HEK293 (cell line): ENCODE data around the gene MAN1C1.

Experiments used
- PBX3 ChIP-seq: sonication (generic); formaldehyde crosslinking; IDR thresholded peaks from 2 replicates; pipeline ENCODE4 v1.8.1; 2022; ENCODE audit warnings: mild to moderate bottlenecking, moderate library complexity, missing genetic modification reagents
- PRDM2 ChIP-seq: fragments of 450-650 bp; formaldehyde crosslinking; IDR thresholded peaks from 2 replicates; pipeline ENCODE4 v1.5.1; 2016; ENCODE audit warnings: missing biosample characterization, missing genetic modification characterization, borderline replicate concordance
- TSHZ1 ChIP-seq: fragments of 450-650 bp; formaldehyde crosslinking; IDR thresholded peaks from 2 replicates; pipeline ENCODE4 v1.5.1; 2016; ENCODE audit warnings: missing biosample characterization, missing genetic modification characterization, borderline replicate concordance
- ZBTB20 ChIP-seq: fragments of 450-650 bp; formaldehyde crosslinking; IDR thresholded peaks from 2 replicates; pipeline ENCODE4 v1.5.1; 2016; ENCODE audit warnings: missing biosample characterization, missing genetic modification characterization
- ZBTB21 ChIP-seq: fragments of 450-650 bp; formaldehyde crosslinking; IDR thresholded peaks from 2 replicates; pipeline ENCODE4 v1.5.1; 2017; ENCODE audit warnings: missing biosample characterization, missing genetic modification characterization
- ZNF138 ChIP-seq: fragments of 450-650 bp; formaldehyde crosslinking; IDR thresholded peaks from 2 replicates; pipeline ENCODE4 v1.5.1; 2016; ENCODE audit warnings: missing biosample characterization, missing genetic modification characterization, borderline replicate concordance
- ZNF24 ChIP-seq: fragments of 450-650 bp; formaldehyde crosslinking; IDR thresholded peaks from 2 replicates; pipeline ENCODE4 v1.5.1; 2016; ENCODE audit warnings: missing biosample characterization, missing genetic modification characterization
- ZNF549 ChIP-seq: fragments of 450-650 bp; IDR thresholded peaks from 2 replicates; pipeline ENCODE4 v1.5.1; 2018; ENCODE audit warnings: missing biosample characterization, missing genetic modification characterization, mild to moderate bottlenecking, inconsistent platforms, moderate library complexity
- ZNF600 ChIP-seq: fragments of 450-650 bp; formaldehyde crosslinking; IDR thresholded peaks from 2 replicates; pipeline ENCODE4 v1.5.1; 2016; ENCODE audit warnings: missing biosample characterization, missing genetic modification characterization
- TF ChIP-seq, protein P1 (sequence below): fragments of 450-650 bp; formaldehyde crosslinking; IDR thresholded peaks from 2 replicates; pipeline ENCODE4 v1.5.1; 2016; ENCODE audit warnings: missing biosample characterization, missing genetic modification characterization
- TF ChIP-seq, protein P2 (sequence below): fragments of 450-650 bp; formaldehyde crosslinking; IDR thresholded peaks from 2 replicates; pipeline ENCODE4 v1.5.1; 2016; ENCODE audit warnings: missing biosample characterization, missing genetic modification characterization, low read depth
- TF ChIP-seq, protein P3 (sequence below): fragments of 450-650 bp; formaldehyde crosslinking; IDR thresholded peaks from 2 replicates; pipeline ENCODE4 v1.5.1; 2017; ENCODE audit warnings: missing biosample characterization, mild to moderate bottlenecking, missing genetic modification characterization, moderate library complexity
- TF ChIP-seq, protein P4 (sequence below): fragments of 450-650 bp; formaldehyde crosslinking; IDR thresholded peaks from 2 replicates; pipeline ENCODE4 v1.5.1; 2016; ENCODE audit warnings: missing biosample characterization, missing genetic modification characterization, low read depth

DNA sequence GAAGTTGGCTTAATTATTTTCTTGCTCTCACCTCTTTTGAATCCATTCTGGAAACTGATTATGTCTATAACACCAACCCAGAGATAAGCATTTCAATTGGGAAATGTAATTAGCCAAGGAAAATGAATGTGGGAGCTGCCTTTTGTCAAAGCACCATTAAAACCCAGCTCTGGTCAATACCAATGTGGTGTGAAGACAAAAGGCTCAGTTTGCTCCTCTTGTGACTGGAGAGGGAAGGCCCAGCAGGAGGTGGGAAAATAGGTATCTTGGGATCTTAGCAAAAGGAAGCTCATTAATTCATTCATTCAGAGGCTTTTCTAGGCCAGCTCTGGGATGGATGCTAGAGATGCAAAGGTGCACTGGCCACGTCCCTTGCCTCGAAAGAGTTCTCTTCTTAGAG, 108.4 kb downstream of the MAN1C1 start:
- TF ChIP-seq ZNF549 (tag by site-specific recombination) (no peak), ZBTB20 (no peak), ZNF24 (tag by site-specific recombination) (no peak), ZBTB21 (tag by site-specific recombination) (no peak), TSHZ1 (no peak), ZNF600 (no peak), PRDM2 (tag by site-specific recombination) (no peak), PBX3 (CRISPR knock-in tag) (no peak), ZNF138 (tag by site-specific recombination) (no peak)
- TF ChIP-seq, protein P1, sequence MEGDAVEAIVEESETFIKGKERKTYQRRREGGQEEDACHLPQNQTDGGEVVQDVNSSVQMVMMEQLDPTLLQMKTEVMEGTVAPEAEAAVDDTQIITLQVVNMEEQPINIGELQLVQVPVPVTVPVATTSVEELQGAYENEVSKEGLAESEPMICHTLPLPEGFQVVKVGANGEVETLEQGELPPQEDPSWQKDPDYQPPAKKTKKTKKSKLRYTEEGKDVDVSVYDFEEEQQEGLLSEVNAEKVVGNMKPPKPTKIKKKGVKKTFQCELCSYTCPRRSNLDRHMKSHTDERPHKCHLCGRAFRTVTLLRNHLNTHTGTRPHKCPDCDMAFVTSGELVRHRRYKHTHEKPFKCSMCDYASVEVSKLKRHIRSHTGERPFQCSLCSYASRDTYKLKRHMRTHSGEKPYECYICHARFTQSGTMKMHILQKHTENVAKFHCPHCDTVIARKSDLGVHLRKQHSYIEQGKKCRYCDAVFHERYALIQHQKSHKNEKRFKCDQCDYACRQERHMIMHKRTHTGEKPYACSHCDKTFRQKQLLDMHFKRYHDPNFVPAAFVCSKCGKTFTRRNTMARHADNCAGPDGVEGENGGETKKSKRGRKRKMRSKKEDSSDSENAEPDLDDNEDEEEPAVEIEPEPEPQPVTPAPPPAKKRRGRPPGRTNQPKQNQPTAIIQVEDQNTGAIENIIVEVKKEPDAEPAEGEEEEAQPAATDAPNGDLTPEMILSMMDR: no peak
- TF ChIP-seq, protein P2, sequence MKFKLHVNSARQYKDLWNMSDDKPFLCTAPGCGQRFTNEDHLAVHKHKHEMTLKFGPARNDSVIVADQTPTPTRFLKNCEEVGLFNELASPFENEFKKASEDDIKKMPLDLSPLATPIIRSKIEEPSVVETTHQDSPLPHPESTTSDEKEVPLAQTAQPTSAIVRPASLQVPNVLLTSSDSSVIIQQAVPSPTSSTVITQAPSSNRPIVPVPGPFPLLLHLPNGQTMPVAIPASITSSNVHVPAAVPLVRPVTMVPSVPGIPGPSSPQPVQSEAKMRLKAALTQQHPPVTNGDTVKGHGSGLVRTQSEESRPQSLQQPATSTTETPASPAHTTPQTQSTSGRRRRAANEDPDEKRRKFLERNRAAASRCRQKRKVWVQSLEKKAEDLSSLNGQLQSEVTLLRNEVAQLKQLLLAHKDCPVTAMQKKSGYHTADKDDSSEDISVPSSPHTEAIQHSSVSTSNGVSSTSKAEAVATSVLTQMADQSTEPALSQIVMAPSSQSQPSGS (tag by site-specific recombination): no peak
- TF ChIP-seq, protein P3, sequence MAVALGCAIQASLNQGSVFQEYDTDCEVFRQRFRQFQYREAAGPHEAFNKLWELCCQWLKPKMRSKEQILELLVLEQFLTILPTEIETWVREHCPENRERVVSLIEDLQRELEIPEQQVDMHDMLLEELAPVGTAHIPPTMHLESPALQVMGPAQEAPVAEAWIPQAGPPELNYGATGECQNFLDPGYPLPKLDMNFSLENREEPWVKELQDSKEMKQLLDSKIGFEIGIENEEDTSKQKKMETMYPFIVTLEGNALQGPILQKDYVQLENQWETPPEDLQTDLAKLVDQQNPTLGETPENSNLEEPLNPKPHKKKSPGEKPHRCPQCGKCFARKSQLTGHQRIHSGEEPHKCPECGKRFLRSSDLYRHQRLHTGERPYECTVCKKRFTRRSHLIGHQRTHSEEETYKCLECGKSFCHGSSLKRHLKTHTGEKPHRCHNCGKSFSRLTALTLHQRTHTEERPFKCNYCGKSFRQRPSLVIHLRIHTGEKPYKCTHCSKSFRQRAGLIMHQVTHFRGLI: no peak
- TF ChIP-seq, protein P4, sequence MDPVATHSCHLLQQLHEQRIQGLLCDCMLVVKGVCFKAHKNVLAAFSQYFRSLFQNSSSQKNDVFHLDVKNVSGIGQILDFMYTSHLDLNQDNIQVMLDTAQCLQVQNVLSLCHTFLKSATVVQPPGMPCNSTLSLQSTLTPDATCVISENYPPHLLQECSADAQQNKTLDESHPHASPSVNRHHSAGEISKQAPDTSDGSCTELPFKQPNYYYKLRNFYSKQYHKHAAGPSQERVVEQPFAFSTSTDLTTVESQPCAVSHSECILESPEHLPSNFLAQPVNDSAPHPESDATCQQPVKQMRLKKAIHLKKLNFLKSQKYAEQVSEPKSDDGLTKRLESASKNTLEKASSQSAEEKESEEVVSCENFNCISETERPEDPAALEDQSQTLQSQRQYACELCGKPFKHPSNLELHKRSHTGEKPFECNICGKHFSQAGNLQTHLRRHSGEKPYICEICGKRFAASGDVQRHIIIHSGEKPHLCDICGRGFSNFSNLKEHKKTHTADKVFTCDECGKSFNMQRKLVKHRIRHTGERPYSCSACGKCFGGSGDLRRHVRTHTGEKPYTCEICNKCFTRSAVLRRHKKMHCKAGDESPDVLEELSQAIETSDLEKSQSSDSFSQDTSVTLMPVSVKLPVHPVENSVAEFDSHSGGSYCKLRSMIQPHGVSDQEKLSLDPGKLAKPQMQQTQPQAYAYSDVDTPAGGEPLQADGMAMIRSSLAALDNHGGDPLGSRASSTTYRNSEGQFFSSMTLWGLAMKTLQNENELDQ: no peak
